Lower leg skin (tissue), 4 donors: Measurements from ENCODE around the gene LNX1. TPM values are rescaled to one million over a fixed set of nuclear protein-coding genes. Genes with fewer than 3 reads are reported as not detected.

ENCODE experiments used
- DNase-seq, 2 donors: peaks; one replicate each; pipeline ENCODE4 v3.0.0-alpha.2; 2019; ENCODE audit warnings: low spot score in 2 of 2
- H3K4me3 ChIP-seq: fragments of 200-600 bp; sonication (generic); 2 replicates; pipeline ENCODE4 v1.5.1; 2017; ENCODE audit warnings: mild to moderate bottlenecking, low read depth; ENCODE audit not compliant: poor library complexity, severe bottlenecking
- CTCF ChIP-seq, 3 donors: fragments of 450-650 bp; IDR thresholded peaks; one replicate each; pipeline ENCODE4 v1.5.1; 2016; ENCODE audit warnings: antibody characterized with exemption in 3 of 3, mild to moderate bottlenecking in 3 of 3, moderate library complexity in 2 of 3
- POLR2A ChIP-seq, 2 donors: fragments of 450-650 bp; IDR thresholded peaks; one replicate each; pipeline ENCODE4 v1.6.1; 2016 to 2017; ENCODE audit warnings: antibody characterized with exemption in 2 of 2, mild to moderate bottlenecking in 1 of 2, moderate library complexity in 1 of 2
- WGBS, 2 donors: methylation state at CpG; one replicate each; pipeline ENCODE4 v1.1.5; 2018; 5-methylcytosine and 5-hydroxymethylcytosine counted together
- intact Hi-C: fragments of 100-400 bp; cut with DNase I; formaldehyde crosslinking; loops from one replicate; pipeline ENCODE4 v1.15.0; 2023; ENCODE audit warnings: low total_unique reads
- total RNA-seq, 4 donors: library from RNA; depleted of rRNA; stranded (reverse); fragments of >200 nt; gene quantifications; one replicate each; pipeline ENCODE4 v1.1.0, GENCODE V29; 2016

Gene LNX1
- total RNA-seq, 4 donors from 2014 or later, result 37.0 to 79.9 (median 49.5) TPM

GRCh38 chr4:53487766-53488165 lies 103.5 kb downstream of the LNX1 start:
- no peak overlapping the region for H3K4me3 ChIP-seq
- TF ChIP-seq CTCF (IDR thresholded peaks at IDR 0.05), result no peak
- no peak for TF ChIP-seq POLR2A (IDR thresholded peaks at IDR 0.05)
- no peak for DNase-seq
- intact Hi-C loops, result no loop called here

- TF ChIP-seq CTCF (IDR thresholded peaks at IDR 0.05) (no peak), POLR2A (IDR thresholded peaks at IDR 0.05) (no peak)
- DNase-seq, result no peak
- no peak overlapping the region for H3K4me3 ChIP-seq
- intact Hi-C loops, result no loop called here
- WGBS, 2 donors, result 43 to 44% methylated on average over 1 of the region's 1 CpG
Measured at GRCh38 chr4:53485658-53486040, 105.6 kb downstream of the LNX1 start.

- no peak overlapping the region for H3K4me3 ChIP-seq
- no peak for DNase-seq
- intact Hi-C loops, result no loop called here
- no peak for TF ChIP-seq POLR2A (IDR thresholded peaks at IDR 0.05)
- no peak for TF ChIP-seq CTCF (IDR thresholded peaks at IDR 0.05)
- 34 to 73% methylated on average over 5 of the region's 5 CpGs for WGBS, 2 donors
Measured at GRCh38 chr4:53484911-53485657, 106.2 kb downstream of the LNX1 start.

GRCh38 chr4:53483250-53483649 lies 108.0 kb downstream of the LNX1 start:
- WGBS, 2 donors, result 87 to 97% methylated on average over 1 of the region's 1 CpG
- TF ChIP-seq CTCF (IDR thresholded peaks at IDR 0.05) (no peak), POLR2A (IDR thresholded peaks at IDR 0.05) (no peak)
- DNase-seq, result no peak
- intact Hi-C loops, result no loop called here
- no peak overlapping the region for H3K4me3 ChIP-seq

GRCh38 chr4:53481586-53481985 lies 109.7 kb downstream of the LNX1 start:
- WGBS, 2 donors, result 77 to 85% methylated on average over 8 of the region's 8 CpGs
- no peak for DNase-seq

More at GRCh38 chr4:53481586-53481985, 109.7 kb downstream of the LNX1 start:
- no peak overlapping the region for H3K4me3 ChIP-seq
- intact Hi-C loops, result no loop called here
- TF ChIP-seq POLR2A (IDR thresholded peaks at IDR 0.05) (no peak), CTCF (IDR thresholded peaks at IDR 0.05) (no peak)
